Osteocyte (in vitro differentiated cells): Measurements from ENCODE around the gene PODN. TPM values are rescaled to one million over a fixed set of nuclear protein-coding genes. Genes with fewer than 3 reads are reported as not detected.
A peak's percentile ranks its signal among the peaks of the same experiment; 100 is the strongest.

Source experiments
- DNase-seq: peaks from one replicate; pipeline ENCODE4 v3.0.0; 2021; ENCODE audit warnings: mixed read lengths; ENCODE audit not compliant: unreplicated experiment; ENCODE audit errors: extremely low spot score
- H3K27ac Mint-ChIP-seq: one replicate; pipeline ENCODE4 v1.8.0; 2021; ENCODE audit warnings: mild to moderate bottlenecking, mixed read lengths; ENCODE audit not compliant: unreplicated experiment
- H3K27me3 Mint-ChIP-seq: one replicate; pipeline ENCODE4 v1.8.0; 2021; ENCODE audit warnings: mixed read lengths; ENCODE audit not compliant: unreplicated experiment
- H3K36me3 Mint-ChIP-seq: one replicate; pipeline ENCODE4 v1.8.0; 2021; ENCODE audit warnings: mixed read lengths; ENCODE audit not compliant: unreplicated experiment
- H3K4me1 Mint-ChIP-seq: one replicate; pipeline ENCODE4 v1.8.0; 2021; ENCODE audit warnings: mixed read lengths; ENCODE audit not compliant: unreplicated experiment
- H3K4me3 Mint-ChIP-seq: one replicate; pipeline ENCODE4 v1.8.0; 2021; ENCODE audit warnings: mild to moderate bottlenecking, moderate library complexity, mixed read lengths; ENCODE audit not compliant: unreplicated experiment
- H3K9me3 Mint-ChIP-seq: one replicate; pipeline ENCODE4 v1.8.0; 2021; ENCODE audit warnings: mixed read lengths; ENCODE audit not compliant: unreplicated experiment
- CTCF ChIP-seq: fragments of 200-600 bp; sonication (generic); IDR thresholded peaks from 2 replicates; pipeline ENCODE4 v1.5.0; 2021; ENCODE audit warnings: antibody characterized with exemption, mild to moderate bottlenecking, moderate library complexity
- total RNA-seq: library from RNA; stranded (reverse); gene quantifications from 2 replicates; pipeline ENCODE4 v1.2.1, GENCODE V29; 2021

The PODN gene
- total RNA-seq, 1 donor from 2014 or later: 6.6 TPM

DNA sequence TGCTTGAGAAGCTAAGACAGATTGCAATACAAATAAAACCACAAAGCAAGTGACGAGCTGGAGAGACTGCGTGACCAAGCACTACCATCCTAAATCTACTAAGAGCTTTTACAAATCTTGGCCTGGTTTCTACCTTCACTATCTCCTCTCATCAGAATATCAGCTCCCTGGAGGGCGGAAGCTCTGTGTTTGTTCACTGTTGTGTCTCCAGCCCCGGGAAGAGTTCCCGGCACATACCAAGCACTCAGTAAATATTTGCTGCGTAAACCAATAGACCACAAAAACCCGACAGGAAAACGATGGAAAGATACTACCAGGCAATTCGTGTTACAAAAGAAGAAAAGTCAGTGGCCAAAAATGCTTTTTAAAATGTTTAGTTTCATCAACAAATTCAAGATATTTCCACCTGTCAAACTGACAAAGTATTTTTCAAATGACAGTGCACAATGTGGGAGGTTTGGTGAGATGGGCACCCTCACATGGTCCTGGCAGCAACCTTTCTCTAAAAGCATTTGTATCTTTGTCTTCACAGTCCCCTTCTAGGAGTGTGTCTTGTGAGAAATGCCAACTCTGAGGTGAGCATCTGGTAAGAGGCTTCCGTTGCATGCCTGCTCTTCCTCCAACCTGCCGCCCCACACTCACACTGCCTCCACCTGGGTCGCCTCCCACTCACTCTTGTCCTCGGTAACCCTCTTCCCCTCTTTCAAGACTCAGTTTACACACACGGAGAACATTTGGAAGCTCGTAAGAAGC lies 45.7 kb downstream of the PODN start:
- peak overlapping the region; percentile 32 for H3K27ac Mint-ChIP-seq
- DNase-seq: no peak

DNA sequence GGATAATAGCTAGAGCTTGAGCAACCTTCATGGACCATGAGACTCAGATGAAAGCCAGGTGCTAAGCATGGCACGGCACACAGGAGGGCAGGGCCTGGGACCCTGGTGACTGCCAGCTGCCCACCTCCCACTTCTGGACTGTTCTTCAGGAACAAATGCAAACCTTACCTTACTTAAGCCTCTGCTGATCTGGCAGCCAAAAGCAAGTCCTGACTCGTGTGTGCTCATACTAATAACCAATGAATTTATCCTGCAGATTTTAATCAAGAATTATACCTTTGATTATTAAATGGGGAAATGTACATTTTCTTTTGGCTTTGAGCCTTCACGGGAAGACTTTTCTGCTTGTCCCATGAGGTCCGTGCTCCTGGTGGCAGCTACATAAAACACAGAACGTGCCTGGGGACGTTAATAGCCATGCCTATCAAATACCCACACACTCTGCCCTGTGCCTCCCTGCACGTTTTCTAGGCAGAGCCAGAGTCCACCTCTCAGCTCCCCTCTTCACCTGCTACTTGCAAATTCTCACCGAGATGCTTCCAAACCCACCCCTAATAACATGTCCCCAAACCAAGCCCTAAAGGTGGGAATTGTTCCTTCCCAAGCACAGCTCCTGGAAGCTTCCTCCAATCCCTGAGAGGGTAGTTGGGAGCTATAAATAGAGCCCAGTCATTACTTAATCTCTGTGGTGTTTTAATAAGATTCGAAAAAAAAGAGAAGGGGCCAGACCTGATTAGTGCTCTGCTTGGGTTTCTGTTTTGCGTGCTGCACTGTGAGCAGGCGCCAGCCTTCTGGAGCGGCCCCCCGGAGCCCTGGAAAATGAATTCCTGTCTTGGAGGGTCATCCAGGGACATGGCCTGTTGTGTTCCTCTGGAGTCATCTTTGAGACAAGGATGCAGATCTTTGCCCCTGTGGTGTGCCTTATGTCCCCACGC lies 46.9 kb downstream of the PODN start:
- Mint-ChIP-seq H3K27ac (no peak overlapping the region), H3K9me3 (peaks cover 12% of the 10 kb centered on the region), H3K4me1 (peaks cover 49% of the 10 kb centered on the region), H3K4me3 (no peak overlapping the region), H3K36me3 (no peaks in the 10 kb centered on the region), H3K27me3 (no peaks in the 10 kb centered on the region)
- DNase-seq: no peak
- TF ChIP-seq CTCF: no peak

More for the DNA sequence above, 45.7 kb downstream of the PODN start:
- Mint-ChIP-seq H3K27me3 (no peaks in the 10 kb centered on the region), H3K4me3 (no peak overlapping the region), H3K9me3 (peaks cover 12% of the 10 kb centered on the region), H3K4me1 (peaks cover 45% of the 10 kb centered on the region), H3K36me3 (no peaks in the 10 kb centered on the region)
- TF ChIP-seq CTCF: no peak

- H3K27ac Mint-ChIP-seq: peak overlapping the region; percentile 69
Observed at GRCh38 chr1:53110370-53111072, 48.5 kb downstream of the PODN start.

DNA sequence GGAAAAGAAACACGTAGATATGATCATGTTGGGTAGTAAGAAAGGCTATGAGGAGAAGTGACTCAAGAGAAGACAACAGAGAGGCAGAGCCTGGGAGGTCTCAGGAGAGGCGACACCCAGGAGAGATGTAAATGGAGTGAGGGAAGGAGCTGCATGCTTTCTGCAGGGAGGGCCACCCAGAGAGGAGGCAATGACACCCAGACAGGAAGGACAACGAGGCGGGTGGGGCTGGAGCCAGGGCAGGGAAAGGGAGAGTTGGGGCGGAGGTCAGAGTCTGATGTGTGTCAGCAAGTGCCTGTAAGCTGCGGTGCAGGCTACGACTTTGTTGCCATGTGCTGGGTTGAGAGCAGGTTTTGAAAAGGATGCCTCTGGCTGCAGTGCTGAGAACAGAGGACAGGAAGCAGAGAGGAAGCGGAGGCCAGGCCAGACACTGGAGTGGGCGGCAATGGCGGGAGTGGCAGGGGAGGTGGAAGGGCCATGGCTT lies 49.1 kb downstream of the PODN start:
- peak overlapping the region; percentile 69 for H3K27ac Mint-ChIP-seq
- DNase-seq: no peak
- TF ChIP-seq CTCF: no peak

More at GRCh38 chr1:53110370-53111072, 48.5 kb downstream of the PODN start:
- no peak for DNase-seq
- no peak overlapping the region for H3K4me3 Mint-ChIP-seq
- peaks cover 12% of the 10 kb centered on the region for H3K9me3 Mint-ChIP-seq
- TF ChIP-seq CTCF: no peak
- H3K36me3 Mint-ChIP-seq: no peaks in the 10 kb centered on the region
- no peaks in the 10 kb centered on the region for H3K27me3 Mint-ChIP-seq
- peaks cover 53% of the 10 kb centered on the region for H3K4me1 Mint-ChIP-seq

More for the DNA sequence above, 49.1 kb downstream of the PODN start:
- no peaks in the 10 kb centered on the region for H3K27me3 Mint-ChIP-seq
- no peaks in the 10 kb centered on the region for H3K36me3 Mint-ChIP-seq
- peaks cover 57% of the 10 kb centered on the region for H3K4me1 Mint-ChIP-seq
- H3K9me3 Mint-ChIP-seq: peaks cover 12% of the 10 kb centered on the region
- H3K4me3 Mint-ChIP-seq: no peak overlapping the region
